Activated T-cell treated with anti-CD3 and anti-CD28 coated beads, Interleukin-2, amount 50 U/mL, for 24 hours (primary cell): ENCODE data around the gene BRAF.
"Not testable (repeated sequence)": the region's sequence is repeated elsewhere in the genome, so short reads cannot be mapped to it uniquely, and the experiment has no call there.

Experiments
- DNase-seq: peaks from one replicate; pipeline ENCODE4 v3.0.0-alpha.2; 2020
- H3K27ac Mint-ChIP-seq: 2 replicates; pipeline ENCODE4 v1.8.0; 2020; ENCODE audit warnings: mild to moderate bottlenecking, mixed read lengths
- H3K27me3 Mint-ChIP-seq: 2 replicates; pipeline ENCODE4 v1.8.0; 2020; ENCODE audit warnings: mixed read lengths
- H3K36me3 Mint-ChIP-seq: 2 replicates; pipeline ENCODE4 v1.8.0; 2020; ENCODE audit warnings: low read depth, mixed read lengths
- H3K4me1 Mint-ChIP-seq: 2 replicates; pipeline ENCODE4 v1.8.0; 2020; ENCODE audit warnings: low read depth, mixed read lengths
- H3K4me3 Mint-ChIP-seq: 2 replicates; pipeline ENCODE4 v1.8.0; 2020; ENCODE audit warnings: mild to moderate bottlenecking, moderate library complexity, mixed read lengths
- H3K9me3 Mint-ChIP-seq: 2 replicates; pipeline ENCODE4 v1.8.0; 2020; ENCODE audit warnings: mixed read lengths

BRAF gene

DNA sequence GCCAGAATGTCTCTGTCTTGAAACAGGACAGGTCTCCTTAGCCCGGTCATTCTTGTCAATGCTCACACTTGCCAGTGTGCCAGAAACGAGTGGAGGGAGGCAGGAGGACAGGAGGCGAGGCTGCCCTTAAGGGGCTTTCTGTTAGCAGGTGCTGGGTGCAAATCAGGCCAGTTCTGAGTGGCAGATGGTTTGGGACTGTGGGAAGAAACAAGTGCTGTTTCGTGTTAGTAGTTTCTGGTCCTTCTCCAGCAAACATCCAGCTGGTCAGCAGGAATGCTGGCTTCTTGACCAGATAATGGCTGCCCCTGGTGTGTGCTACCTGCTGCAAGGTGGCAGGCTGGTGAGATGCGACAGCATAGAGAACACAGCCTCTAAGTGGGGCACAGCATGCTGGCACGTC, 236.4 kb downstream of the BRAF start:
- Mint-ChIP-seq H3K27ac (no peak overlapping the region), H3K36me3 (peaks cover 89% of the 10 kb centered on the region)
- no peak for DNase-seq

DNA sequence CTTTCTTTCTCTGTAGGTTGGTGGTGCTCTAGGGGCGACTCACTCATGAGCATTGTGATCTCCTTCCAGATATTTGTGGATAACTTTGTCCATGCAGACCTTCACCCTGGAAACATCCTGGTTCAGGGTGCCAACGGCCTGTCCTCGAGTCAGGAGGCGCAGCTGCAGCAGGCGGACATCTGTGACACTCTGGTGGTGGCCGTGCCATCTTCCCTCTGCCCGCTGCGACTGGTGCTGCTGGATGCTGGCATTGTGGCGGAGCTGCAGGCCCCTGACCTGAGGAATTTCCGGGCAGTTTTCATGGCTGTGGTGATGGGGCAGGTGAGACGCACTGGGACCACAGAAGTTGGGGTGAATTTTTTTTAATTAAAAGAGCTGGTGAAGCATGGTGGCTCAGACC, 237.8 kb downstream of the BRAF start:
- no peak overlapping the region for H3K27ac Mint-ChIP-seq
- no peaks in the 10 kb centered on the region for H3K27me3 Mint-ChIP-seq
- H3K9me3 Mint-ChIP-seq: no peaks in the 10 kb centered on the region
- no peak for DNase-seq
- peaks cover 82% of the 10 kb centered on the region for H3K36me3 Mint-ChIP-seq
- H3K4me1 Mint-ChIP-seq: no peaks in the 10 kb centered on the region
- no peak overlapping the region for H3K4me3 Mint-ChIP-seq

More for the DNA sequence above, 236.4 kb downstream of the BRAF start:
- no peak overlapping the region for H3K4me3 Mint-ChIP-seq
- peaks cover 9% of the 10 kb centered on the region for H3K4me1 Mint-ChIP-seq
- no peaks in the 10 kb centered on the region for H3K9me3 Mint-ChIP-seq
- no peaks in the 10 kb centered on the region for H3K27me3 Mint-ChIP-seq

DNA sequence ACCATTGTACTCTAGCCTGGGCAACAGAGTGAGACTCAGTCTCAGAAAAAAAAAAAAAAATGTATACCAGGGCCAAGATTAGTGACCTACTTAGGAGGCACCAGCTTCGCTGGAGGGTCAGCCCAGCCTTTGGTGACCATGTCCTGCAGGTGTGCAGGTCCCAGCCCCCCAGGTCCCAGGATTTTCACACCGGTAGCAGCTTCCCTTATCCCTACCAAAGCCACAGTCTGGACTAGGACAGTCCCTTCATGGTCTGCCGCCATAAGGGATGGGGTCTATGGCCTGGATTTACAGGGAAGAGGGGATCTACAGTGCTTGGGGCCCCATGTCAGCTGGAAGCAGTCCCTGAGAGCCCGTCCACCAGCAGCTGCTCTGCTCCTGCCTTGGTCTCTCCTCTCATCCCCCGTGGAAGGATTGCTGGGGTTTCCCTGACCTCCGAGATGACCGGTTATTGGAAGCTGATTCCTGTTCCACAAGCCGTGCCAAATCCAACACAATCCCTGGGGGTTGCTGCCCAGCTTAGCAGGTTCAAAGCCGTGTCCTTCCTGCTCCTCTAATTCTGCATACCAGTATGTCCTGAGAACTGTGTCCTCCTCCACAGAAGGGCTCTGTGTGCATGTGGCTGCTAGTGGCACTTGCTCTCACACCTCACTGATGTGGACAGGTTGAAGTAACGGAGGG, 239.2 kb downstream of the BRAF start:
- no peaks in the 10 kb centered on the region for H3K9me3 Mint-ChIP-seq
- DNase-seq: no peak
- no peak overlapping the region for H3K4me3 Mint-ChIP-seq
- no peaks in the 10 kb centered on the region for H3K27me3 Mint-ChIP-seq
- no peak overlapping the region for H3K27ac Mint-ChIP-seq
- peaks cover 81% of the 10 kb centered on the region for H3K36me3 Mint-ChIP-seq
- H3K4me1 Mint-ChIP-seq: no peaks in the 10 kb centered on the region

DNA sequence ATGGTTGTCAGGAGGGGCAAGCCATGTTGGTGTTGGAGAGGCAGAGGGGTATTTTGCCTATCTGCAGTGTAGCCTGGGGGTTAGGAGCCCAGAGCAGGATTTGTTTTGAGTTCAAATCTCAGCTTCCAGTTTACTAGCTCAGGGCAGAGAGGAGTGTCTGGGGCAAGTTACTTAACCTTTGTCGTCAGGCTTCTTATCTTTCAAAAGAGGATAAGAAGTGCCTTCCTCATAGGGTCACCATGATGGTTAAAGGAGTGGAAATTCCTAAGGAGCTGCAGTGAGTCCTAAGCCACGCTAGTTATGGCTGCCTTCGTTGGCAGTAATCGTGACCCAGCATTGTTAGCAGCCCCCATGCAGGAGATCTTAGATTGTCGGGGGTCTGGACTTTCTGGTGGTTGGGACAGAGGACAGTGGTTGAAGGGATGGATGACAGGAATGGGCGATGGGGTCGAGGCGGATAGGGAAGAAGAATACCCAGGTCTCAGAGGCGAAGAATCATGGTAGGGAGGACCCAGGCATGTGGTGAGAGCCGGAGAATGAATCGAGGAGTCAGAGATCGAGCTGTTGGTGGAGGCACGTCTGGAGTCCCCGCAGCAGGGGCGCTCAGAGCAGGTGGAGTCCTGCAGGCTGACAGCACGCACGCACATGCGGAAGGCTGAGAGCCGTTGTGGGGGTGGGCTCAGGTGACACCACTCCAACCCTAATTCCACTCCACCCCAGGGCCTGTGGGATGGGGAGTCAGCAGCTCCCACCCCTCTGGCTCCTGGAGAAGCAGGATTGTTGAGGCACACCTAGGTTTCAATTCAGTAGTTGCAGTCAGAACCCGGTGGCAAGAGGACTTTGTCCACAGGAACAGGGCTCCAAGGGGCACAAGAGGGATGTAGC, 240.4 kb downstream of the BRAF start:
- H3K27me3 Mint-ChIP-seq: no peaks in the 10 kb centered on the region
- H3K4me1 Mint-ChIP-seq: no peaks in the 10 kb centered on the region
- no peak overlapping the region for H3K4me3 Mint-ChIP-seq
- H3K27ac Mint-ChIP-seq: no peak overlapping the region
- H3K9me3 Mint-ChIP-seq: no peaks in the 10 kb centered on the region
- H3K36me3 Mint-ChIP-seq: peaks cover 82% of the 10 kb centered on the region
- no peak for DNase-seq

DNA sequence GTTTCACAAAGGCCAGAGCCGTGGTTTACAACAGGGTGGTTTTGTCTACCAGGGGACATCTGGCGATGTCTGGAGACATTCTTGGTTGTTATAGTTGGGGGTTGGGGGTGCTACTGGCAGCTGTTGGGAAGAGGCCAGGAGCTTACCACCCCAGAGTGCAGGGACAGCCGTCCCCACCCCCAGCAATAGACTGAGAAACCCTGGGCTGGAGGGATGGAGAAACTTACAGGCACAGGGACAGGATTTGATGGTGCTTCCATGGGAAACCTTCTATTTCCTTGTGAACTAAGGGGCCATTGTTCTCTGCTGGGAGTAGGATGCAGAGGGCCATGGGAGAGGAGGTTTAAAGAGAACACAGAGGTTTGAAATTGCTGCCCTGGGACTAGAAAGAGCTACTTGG, 241.1 kb downstream of the BRAF start:
- DNase-seq: no peak
- no peaks in the 10 kb centered on the region for H3K9me3 Mint-ChIP-seq
- H3K27me3 Mint-ChIP-seq: no peaks in the 10 kb centered on the region
- H3K4me1 Mint-ChIP-seq: no peaks in the 10 kb centered on the region
- no peak overlapping the region for H3K27ac Mint-ChIP-seq
- H3K4me3 Mint-ChIP-seq: no peak overlapping the region
- peaks cover 84% of the 10 kb centered on the region for H3K36me3 Mint-ChIP-seq

DNA sequence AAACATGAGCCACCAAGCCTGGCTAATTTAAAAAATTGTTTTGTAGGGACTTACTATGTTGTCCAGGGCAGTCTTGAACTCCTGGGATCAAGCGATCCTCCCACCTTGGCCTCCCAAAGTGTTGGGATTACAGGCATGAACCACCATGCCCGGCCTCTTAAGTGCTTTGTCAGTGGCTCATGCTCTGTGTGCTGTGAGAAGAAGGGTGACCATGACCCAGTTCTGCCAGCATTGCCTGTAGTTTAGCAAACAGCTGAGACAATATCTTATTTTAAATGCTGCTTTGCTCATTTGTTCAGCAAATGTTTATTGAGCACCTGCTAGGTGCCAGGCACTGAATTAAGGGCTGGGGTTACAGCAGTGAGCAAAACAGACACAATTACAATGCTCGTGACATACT, 243.0 kb downstream of the BRAF start:
- Mint-ChIP-seq H3K36me3 (peaks cover 82% of the 10 kb centered on the region), H3K27me3 (no peaks in the 10 kb centered on the region), H3K27ac (no peak overlapping the region), H3K4me1 (no peaks in the 10 kb centered on the region), H3K4me3 (no peak overlapping the region), H3K9me3 (no peaks in the 10 kb centered on the region)
- DNase-seq: no peak

DNA sequence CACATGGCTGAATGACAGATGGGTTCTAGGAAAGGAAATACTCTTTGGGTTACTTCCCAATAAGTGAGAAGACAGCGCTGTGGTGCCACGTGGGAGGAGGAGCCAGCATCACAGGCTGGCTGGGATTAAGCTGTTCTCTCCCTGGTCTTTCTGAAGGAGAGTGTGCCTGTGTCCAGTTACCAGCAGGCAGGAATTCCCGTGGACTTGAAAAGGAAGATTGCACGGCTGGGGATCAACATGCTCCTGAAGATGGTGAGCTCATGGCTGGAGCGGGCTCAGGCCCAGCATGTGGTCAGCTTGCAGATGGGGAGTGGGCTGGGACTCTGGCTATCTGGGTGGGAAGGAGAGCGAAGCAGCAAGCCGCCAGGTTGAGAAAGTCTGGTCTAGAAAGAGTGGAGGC, 243.8 kb downstream of the BRAF start:
- Mint-ChIP-seq H3K4me3 (no peak overlapping the region), H3K4me1 (peaks cover 3% of the 10 kb centered on the region), H3K36me3 (peaks cover 85% of the 10 kb centered on the region), H3K9me3 (no peaks in the 10 kb centered on the region), H3K27me3 (no peaks in the 10 kb centered on the region), H3K27ac (no peak overlapping the region)
- peak; percentile 19 for DNase-seq

DNA sequence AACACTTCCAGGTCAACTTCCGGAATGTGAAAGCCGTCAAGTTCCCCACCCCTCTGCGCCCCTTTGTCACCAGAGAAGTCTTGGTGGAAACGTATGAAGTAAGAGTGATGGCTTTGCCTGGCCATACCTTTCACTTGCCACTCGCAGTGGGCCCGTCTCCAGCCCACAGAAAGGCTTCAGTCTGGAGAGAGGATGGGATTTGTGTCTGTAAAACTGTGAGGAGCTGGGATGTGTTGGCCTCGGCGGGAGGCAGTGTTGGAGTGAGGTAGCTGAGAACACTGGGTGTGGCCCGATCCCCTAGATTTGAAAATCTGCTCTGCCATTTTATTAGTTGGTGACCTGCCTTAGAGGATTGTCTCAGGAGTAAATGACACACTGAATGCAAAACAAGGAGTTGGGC, 245.5 kb downstream of the BRAF start:
- Mint-ChIP-seq H3K9me3 (no peaks in the 10 kb centered on the region), H3K4me3 (no peak overlapping the region), H3K27ac (no peak overlapping the region), H3K27me3 (no peaks in the 10 kb centered on the region), H3K36me3 (peaks cover 80% of the 10 kb centered on the region), H3K4me1 (peaks cover 18% of the 10 kb centered on the region)
- DNase-seq: peak; percentile 11

DNA sequence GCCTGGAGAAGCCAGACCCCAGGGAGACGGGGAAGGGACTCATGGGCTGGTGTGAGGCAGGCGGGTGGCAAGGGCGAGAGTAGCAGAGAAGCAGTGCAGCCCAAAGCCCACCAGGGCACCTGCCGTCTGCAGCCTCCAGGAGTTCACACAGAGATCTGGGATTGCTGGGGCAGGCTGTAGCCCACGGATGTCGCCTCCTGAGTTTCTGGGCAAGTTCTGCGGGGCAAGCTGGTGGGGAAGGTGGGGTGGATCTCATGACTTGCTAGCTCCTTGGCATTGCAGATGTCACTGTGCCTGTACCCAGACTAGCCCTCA, 246.0 kb downstream of the BRAF start:
- H3K4me1 Mint-ChIP-seq: peaks cover 22% of the 10 kb centered on the region
- DNase-seq: peak; percentile 13
- H3K9me3 Mint-ChIP-seq: no peaks in the 10 kb centered on the region
- H3K36me3 Mint-ChIP-seq: peaks cover 76% of the 10 kb centered on the region
- no peaks in the 10 kb centered on the region for H3K27me3 Mint-ChIP-seq
- no peak overlapping the region for H3K27ac Mint-ChIP-seq
- H3K4me3 Mint-ChIP-seq: no peak overlapping the region

DNA sequence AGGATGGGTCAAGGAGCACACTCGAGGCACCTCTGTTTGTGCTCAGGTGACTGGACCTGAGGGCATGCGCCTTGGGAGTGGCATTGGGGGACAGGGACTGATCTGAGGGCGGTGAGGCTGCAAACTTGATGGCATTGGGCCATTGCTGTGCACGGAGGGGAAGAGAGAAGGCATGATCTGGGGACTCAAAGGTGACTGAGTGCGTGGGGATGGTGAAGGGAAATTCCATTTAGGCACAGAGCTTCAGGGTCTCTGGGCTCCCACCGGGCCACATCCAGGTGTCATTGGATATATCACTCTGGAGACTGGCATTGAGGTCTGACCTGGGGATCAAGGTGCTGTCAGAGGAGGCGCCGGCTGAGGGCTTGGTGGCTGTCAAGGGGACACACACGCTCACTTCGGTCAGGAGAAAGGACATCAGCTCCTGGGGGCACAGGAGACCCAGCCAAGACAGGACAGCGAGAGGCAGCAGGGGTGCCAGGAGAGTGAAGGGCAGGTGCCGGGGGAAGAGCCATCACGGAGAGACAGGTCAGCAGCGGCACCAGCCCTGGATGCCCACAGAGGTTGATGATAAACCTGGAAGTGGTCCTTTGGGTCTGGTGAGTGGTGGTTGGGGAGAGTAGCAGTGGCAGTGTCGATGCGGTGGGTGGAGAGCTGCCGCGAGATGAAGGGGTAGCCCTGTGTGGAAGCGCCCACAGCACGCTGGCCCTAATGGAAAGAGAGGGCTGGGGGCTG, 246.5 kb downstream of the BRAF start:
- Mint-ChIP-seq H3K36me3 (peaks cover 70% of the 10 kb centered on the region), H3K27me3 (no peaks in the 10 kb centered on the region), H3K4me3 (no peak overlapping the region), H3K27ac (no peak overlapping the region), H3K9me3 (no peaks in the 10 kb centered on the region), H3K4me1 (peaks cover 25% of the 10 kb centered on the region)
- peak; percentile 20 for DNase-seq

DNA sequence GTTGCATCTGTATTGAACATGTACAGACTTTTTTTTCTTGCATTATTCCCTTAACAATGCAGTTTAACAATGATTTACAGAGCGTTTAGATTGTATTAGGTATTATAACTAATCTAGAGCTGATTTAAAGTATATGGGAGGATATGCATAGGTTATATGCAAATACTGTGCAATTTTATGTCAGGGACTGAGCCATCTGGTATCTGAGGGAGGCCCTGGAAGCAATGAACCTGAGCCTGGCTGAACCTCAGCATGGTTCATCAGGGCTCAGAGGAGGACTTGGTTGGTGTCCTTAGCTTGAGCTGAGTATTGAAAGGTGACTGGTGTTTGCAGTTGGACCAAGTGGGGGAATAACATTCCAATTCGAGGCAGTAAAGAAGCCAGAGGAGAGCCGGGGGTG, 247.2 kb downstream of the BRAF start:
- Mint-ChIP-seq H3K9me3 (no peaks in the 10 kb centered on the region), H3K4me3 (no peak overlapping the region), H3K36me3 (peaks cover 68% of the 10 kb centered on the region), H3K27ac (no peak overlapping the region), H3K27me3 (no peaks in the 10 kb centered on the region), H3K4me1 (peaks cover 27% of the 10 kb centered on the region)
- peak; percentile 22 for DNase-seq

DNA sequence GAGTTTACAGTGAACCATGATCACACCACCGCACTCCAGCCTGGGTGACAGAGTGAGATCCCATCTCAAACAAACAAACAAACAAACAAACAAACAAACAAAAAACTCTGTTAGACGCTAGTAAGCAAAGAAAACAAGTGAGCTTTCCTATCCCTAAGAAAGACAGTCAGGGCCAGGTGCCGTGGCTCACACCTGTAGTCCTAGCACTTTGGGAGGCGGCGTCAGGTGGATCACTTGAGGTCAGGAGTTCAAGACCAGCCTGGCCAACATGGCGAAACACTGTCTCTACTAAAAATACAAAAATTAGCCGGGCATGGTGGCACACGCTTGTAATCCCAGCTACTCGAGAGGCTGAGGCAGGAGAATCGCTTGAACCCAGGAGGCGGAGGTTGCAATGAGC, 247.8 kb downstream of the BRAF start:
- H3K27me3 Mint-ChIP-seq, H3K4me3 Mint-ChIP-seq, H3K9me3 Mint-ChIP-seq, H3K27ac Mint-ChIP-seq: not testable (repeated sequence)
- peaks cover 64% of the 10 kb centered on the region for H3K36me3 Mint-ChIP-seq
- H3K4me1 Mint-ChIP-seq: peaks cover 32% of the 10 kb centered on the region
- peak; percentile 17 for DNase-seq

DNA sequence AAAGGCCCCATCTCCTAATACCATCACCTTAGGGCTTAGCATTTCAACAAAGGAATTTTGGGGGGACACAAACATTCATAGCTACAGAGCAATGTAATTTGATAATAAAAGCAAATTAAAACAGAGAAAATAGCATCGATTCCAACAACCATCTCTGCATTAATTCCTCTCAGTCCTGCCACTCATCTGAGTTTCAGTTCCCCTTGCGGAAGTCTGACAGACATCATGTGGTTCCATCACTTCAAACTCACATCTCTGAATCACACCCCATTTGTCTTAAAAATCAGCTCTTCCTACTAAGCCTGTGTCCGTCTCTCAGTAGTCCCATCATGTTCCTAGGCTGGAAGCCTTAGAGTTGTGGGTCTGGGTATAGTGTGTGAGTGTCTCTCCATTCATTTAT, 248.4 kb downstream of the BRAF start:
- DNase-seq: no peak
- Mint-ChIP-seq H3K27ac (no peak overlapping the region), H3K4me3 (no peak overlapping the region), H3K27me3 (no peaks in the 10 kb centered on the region), H3K9me3 (no peaks in the 10 kb centered on the region), H3K4me1 (peaks cover 32% of the 10 kb centered on the region), H3K36me3 (peaks cover 59% of the 10 kb centered on the region)

DNA sequence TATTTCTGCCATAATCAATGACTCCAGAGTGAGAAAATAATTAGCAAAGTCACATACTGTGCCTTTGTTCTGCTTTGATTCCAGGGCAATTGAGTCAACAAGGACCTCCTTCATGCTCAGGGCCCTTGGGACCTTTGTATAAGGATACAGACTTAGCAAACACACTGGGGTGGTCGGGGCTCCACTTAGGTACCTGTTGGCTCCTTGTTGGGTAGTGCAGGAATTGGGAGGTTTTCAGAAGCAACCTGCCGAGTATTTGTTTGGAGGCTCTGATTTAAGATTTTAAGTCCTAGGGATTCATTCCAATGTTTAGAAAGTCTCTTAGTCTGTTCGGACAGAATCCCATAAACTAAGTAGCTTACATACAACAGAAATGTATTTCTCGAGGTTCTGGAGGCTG, 249.0 kb downstream of the BRAF start:
- H3K4me3 Mint-ChIP-seq: peak overlapping the region; percentile 19
- no peaks in the 10 kb centered on the region for H3K9me3 Mint-ChIP-seq
- no peak overlapping the region for H3K27ac Mint-ChIP-seq
- peaks cover 54% of the 10 kb centered on the region for H3K36me3 Mint-ChIP-seq
- H3K27me3 Mint-ChIP-seq: no peaks in the 10 kb centered on the region
- peaks cover 32% of the 10 kb centered on the region for H3K4me1 Mint-ChIP-seq
- DNase-seq: no peak
